IPS DF 6.9 (cell line): Measurements from ENCODE around the gene SOX5.

Experiments
- DNase-seq: peaks from one replicate; pipeline ENCODE4 v3.0.0-alpha.2; 2013; ENCODE audit warnings: low read depth, low spot score
- H3K27ac ChIP-seq: one replicate; pipeline ENCODE4 v1.5.1; 2013; ENCODE audit warnings: low read length, control low read depth
- H3K27me3 ChIP-seq: 2 replicates; pipeline ENCODE4 v1.6.1; 2013; ENCODE audit warnings: mild to moderate bottlenecking, low read length; ENCODE audit not compliant: control insufficient read depth, insufficient read depth
- H3K36me3 ChIP-seq: 2 replicates; pipeline ENCODE4 v1.6.1; 2013; ENCODE audit warnings: low read length; ENCODE audit not compliant: control insufficient read depth, insufficient read depth
- H3K4me1 ChIP-seq: 2 replicates; pipeline ENCODE4 v1.6.1; 2013; ENCODE audit warnings: low read length; ENCODE audit not compliant: control insufficient read depth, insufficient read depth
- H3K4me3 ChIP-seq: 2 replicates; pipeline ENCODE4 v1.5.1; 2013; ENCODE audit warnings: mild to moderate bottlenecking, low read length
- H3K9me3 ChIP-seq: 2 replicates; pipeline ENCODE4 v1.6.1; 2013; ENCODE audit warnings: low read length, inconsistent platforms; ENCODE audit not compliant: control insufficient read depth, insufficient read depth
- WGBS: extraction: QIAGEN DNeasy Blood & Tissue Kit; methylation state at CpG from one replicate; pipeline ENCODE4 v1.1.7; 2013; ENCODE audit warnings: mixed read lengths, missing lambda C conversion rate; ENCODE audit not compliant: insufficient read length, insufficient coverage; 5-methylcytosine and 5-hydroxymethylcytosine counted together

The SOX5 gene

DNA sequence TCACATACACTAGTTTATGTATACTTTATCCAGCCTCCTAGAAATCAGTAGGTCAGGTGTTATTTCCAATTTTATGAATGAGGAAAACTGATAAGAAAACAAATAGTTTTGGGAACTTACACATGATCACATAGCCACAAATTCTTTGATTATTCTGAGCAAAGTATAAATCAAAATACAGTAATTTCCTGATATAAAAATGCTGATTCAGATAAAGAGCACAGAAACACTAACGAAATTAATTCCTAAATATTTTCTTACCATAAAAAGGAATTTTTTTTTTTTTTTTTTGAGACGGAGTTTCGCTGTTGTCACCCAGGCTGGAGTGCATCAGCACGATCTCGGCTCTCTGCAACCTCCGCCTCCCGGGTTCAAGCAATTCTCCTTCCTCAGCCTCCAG is 275.4 kb downstream of the SOX5 start:
- no peaks in the 10 kb centered on the region for H3K27me3 ChIP-seq
- no peaks in the 10 kb centered on the region for H3K9me3 ChIP-seq
- H3K36me3 ChIP-seq: no peaks in the 10 kb centered on the region
- WGBS: no CpG with 5 or more reads among the region's 7 CpGs
- DNase-seq: no peak
- H3K27ac ChIP-seq: no peak overlapping the region
- H3K4me1 ChIP-seq: no peaks in the 10 kb centered on the region
- H3K4me3 ChIP-seq: no peak overlapping the region

DNA sequence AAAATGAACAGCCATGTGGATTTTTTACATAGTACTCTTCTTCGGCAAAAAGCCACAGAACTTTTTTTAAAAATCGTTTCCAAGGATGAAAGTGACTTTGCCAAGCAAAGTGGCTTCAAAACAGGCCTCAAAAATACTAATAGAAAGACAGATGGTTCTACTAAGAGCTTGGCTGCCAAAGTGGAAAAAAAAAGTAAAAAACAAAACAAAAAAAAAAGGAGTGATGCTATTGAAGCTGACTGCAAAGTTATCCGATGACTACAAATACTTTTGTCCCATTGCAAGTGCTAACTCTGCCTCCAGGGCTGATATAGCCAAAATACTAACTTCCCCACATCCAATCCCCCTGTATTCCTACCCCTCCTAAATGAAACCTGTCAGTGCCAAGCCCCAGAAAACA is 277.6 kb downstream of the SOX5 start:
- Histone ChIP-seq H3K9me3 (no peaks in the 10 kb centered on the region), H3K4me3 (no peak overlapping the region), H3K4me1 (no peaks in the 10 kb centered on the region), H3K27ac (no peak overlapping the region), H3K36me3 (no peaks in the 10 kb centered on the region), H3K27me3 (no peaks in the 10 kb centered on the region)
- no CpG with 5 or more reads among the region's 3 CpGs for WGBS
- DNase-seq: no peak

DNA sequence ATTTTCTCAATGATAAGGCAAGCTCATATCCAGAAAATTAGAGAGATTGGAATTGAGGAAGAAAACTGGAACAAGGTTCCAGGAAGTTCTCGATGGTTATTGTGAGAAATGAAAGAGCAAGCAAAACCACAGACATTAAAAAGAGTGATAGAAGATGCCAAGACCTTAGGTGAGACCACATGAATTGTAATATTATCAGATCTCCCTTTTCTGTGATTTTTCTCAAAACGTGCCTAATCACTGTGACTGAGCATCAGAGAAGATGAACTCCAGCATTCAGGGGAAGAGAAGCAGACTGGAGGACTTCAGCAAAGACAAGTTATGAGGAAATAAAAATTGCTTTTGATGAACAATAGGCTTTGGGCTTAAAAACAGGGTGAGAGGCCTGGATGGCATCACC is 278.8 kb downstream of the SOX5 start:
- H3K4me3 ChIP-seq: no peak overlapping the region
- H3K27ac ChIP-seq: no peak overlapping the region
- no CpG with 5 or more reads among the region's 2 CpGs for WGBS
- no peaks in the 10 kb centered on the region for H3K9me3 ChIP-seq
- H3K27me3 ChIP-seq: no peaks in the 10 kb centered on the region
- H3K36me3 ChIP-seq: no peaks in the 10 kb centered on the region
- no peaks in the 10 kb centered on the region for H3K4me1 ChIP-seq
- no peak for DNase-seq

DNA sequence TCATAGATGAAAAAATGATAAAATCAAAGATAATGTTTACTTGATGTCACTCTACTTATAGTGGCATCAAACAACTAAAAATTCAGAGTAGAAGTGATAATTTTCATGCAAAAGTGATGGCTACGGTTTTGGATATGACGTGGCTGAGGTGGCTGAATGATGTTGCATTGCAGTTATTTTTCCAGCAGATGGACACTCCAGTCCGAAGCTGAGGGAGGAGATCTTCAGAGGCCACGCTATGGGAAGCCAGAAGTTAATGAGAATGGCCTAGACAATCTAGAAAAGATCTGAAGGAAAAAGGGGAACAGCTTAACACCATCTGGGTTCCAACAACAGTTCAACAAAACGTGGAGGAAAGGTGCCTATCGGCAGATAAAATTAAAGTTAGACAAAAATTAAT is 279.8 kb downstream of the SOX5 start:
- H3K9me3 ChIP-seq: no peaks in the 10 kb centered on the region
- no peaks in the 10 kb centered on the region for H3K36me3 ChIP-seq

DNA sequence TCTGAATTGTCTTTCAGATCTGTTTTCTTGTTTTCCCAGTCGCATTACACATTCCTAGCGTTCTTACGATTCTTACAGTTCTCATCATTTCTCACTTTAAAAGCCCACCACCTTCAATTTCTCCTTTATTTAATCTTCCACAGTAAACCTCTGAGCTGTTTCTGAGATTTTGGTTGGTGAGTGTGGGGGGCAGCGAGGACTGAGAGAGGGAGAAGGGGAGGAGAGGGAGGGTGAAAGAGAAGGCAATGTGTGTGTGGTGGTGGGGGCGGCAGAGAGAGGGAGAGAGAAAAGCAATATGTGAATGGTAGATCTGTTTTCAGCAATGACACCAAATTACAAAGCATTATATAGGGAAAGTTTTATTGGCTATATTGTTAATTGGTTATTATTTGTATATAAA is 282.6 kb downstream of the SOX5 start:
- Histone ChIP-seq H3K27me3 (no peaks in the 10 kb centered on the region), H3K36me3 (no peaks in the 10 kb centered on the region), H3K27ac (no peak overlapping the region), H3K9me3 (no peaks in the 10 kb centered on the region), H3K4me1 (no peaks in the 10 kb centered on the region), H3K4me3 (no peak overlapping the region)
- DNase-seq: no peak
- no CpG with 5 or more reads among the region's 5 CpGs for WGBS

More for the DNA sequence above, 279.8 kb downstream of the SOX5 start:
- no CpG with 5 or more reads among the region's 6 CpGs for whole genome bisulfite sequencing
- Histone ChIP-seq H3K4me1 (no peaks in the 10 kb centered on the region), H3K4me3 (no peak overlapping the region), H3K27me3 (no peaks in the 10 kb centered on the region), H3K27ac (no peak overlapping the region)
- DNase-seq: no peak

DNA sequence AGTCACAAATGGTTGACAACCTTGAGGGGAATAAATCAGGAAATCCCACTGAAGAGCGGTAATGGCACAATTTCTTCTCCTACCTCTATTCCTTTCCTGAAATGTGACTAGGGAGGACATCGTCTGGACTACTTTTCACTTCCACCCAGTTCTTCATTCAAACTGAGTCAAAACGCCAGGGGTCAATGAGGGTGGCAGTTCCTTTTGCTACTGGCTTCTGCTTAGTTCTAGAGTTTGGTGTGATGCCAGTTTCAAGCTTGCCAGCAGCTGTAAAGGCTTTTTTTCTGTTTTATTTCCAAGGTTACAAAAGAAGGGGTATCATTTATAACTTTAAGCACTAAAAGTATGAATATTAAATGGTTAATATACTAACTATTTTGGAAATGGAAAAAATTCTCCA is 286.5 kb downstream of the SOX5 start:
- no peak for DNase-seq
- no CpG with 5 or more reads among the region's 3 CpGs for WGBS

DNA sequence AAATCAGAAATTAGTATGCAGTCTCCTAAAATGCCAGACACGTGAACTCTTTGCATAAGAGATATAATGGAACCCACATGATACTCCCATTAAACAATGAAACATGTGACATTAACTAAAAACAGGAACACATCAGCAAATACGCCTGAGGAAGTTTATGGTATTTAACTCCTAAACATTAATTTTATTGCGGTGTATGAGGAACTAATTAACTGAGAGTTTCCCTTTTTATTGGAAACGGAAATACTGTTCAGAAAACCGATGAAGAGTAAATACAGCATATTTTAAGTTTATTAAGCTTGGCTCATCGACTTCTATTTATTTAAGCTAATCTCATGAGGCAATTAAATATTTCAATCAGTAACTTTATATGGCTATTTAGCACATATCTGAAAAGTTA is 290.3 kb downstream of the SOX5 start:
- Histone ChIP-seq H3K36me3 (no peaks in the 10 kb centered on the region), H3K4me3 (no peak overlapping the region), H3K4me1 (no peaks in the 10 kb centered on the region), H3K27me3 (no peaks in the 10 kb centered on the region), H3K27ac (no peak overlapping the region), H3K9me3 (no peaks in the 10 kb centered on the region)
- no peak for DNase-seq
- WGBS: no CpG with 5 or more reads among the region's 6 CpGs

More for the DNA sequence above, 286.5 kb downstream of the SOX5 start:
- Histone ChIP-seq H3K27ac (no peak overlapping the region), H3K4me3 (no peak overlapping the region), H3K4me1 (no peaks in the 10 kb centered on the region), H3K27me3 (no peaks in the 10 kb centered on the region), H3K9me3 (no peaks in the 10 kb centered on the region), H3K36me3 (no peaks in the 10 kb centered on the region)

DNA sequence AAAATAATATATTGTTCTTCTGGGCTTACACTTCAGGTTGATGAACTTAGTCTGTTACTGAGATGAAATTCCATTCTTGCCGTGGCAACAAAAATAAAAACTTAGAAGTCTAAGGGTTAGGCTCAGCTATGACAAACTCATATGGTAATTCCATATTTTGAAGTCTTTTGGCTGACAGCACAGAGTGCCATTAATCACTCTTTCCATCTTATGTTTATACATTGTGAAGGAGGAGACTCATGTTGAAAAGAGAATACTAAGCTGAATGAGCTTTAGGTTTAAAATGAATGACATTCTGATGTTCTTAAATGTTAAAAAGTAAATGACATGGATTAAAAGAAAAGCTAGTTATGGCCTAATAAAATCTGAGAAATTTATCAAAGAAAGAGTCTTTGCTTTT is 291.9 kb downstream of the SOX5 start:
- no peak for DNase-seq
- H3K9me3 ChIP-seq: no peaks in the 10 kb centered on the region
- H3K36me3 ChIP-seq: no peaks in the 10 kb centered on the region
- H3K27ac ChIP-seq: no peak overlapping the region
- no peaks in the 10 kb centered on the region for H3K27me3 ChIP-seq
- no peak overlapping the region for H3K4me3 ChIP-seq
- no peaks in the 10 kb centered on the region for H3K4me1 ChIP-seq
- no CpG with 5 or more reads among the region's 1 CpG for WGBS

DNA sequence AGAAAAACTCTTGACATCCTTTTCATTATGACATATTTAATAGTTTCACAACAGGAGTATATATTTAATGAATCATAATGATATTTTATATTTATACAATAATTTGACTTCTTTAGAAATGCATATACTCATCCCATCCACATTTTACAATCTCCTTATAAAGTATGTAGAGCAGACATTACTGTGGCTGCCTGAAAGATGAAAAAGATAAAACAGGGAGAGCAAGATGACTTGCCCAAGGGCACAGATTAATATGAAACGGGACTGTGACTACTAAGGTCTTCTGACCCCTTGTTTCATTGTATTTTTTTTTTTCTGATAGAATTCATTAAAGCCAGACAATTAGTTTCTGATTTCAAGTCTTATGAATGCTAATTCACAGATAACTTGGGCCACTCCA is 293.6 kb downstream of the SOX5 start:
- Histone ChIP-seq H3K36me3 (no peaks in the 10 kb centered on the region), H3K9me3 (no peaks in the 10 kb centered on the region), H3K4me3 (no peak overlapping the region), H3K27ac (no peak overlapping the region), H3K27me3 (no peaks in the 10 kb centered on the region), H3K4me1 (no peaks in the 10 kb centered on the region)
- DNase-seq: no peak
- no CpG with 5 or more reads among the region's 1 CpG for WGBS

DNA sequence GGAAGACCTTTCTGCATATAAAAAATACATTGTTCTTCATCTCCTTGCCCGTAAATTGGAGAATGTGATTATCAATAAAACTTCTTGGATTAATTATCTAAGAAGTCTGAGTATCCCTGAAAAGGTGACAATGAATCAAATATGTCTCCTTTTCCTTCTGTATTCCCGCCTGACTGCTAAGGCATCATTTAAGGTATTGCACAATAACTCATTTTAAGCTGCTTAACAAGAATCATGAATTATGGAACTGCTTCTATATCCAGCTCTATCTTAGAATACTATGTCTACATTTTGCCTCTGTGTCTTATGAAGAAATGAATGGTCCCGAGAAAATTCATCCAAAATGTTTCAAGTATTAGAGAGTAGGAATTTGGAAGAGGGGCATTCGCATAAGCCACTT is 294.4 kb downstream of the SOX5 start:
- no peaks in the 10 kb centered on the region for H3K27me3 ChIP-seq

DNA sequence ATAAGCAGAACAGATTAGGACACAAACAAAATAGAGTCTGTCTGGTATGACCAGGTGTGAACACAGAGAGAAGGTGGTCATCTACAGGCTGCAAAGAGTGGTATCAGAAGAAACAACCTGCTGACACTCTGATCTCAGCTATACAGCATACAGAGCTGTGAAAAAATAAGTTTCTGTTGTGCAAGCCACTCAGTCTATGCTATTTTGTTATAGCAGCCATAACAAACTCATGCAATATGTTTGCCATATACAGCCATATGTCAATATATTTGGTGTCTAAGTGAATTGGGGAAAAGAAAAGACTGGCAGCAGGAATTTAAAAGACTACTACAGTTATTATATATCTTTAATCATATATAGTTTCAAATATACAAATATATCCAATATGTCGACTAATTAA is 300.9 kb downstream of the SOX5 start:
- no CpG with 5 or more reads among the region's 1 CpG for WGBS
- Histone ChIP-seq H3K27me3 (no peaks in the 10 kb centered on the region), H3K9me3 (no peaks in the 10 kb centered on the region), H3K27ac (no peak overlapping the region), H3K4me3 (no peak overlapping the region), H3K36me3 (no peaks in the 10 kb centered on the region), H3K4me1 (no peaks in the 10 kb centered on the region)
- no peak for DNase-seq

More for the DNA sequence above, 294.4 kb downstream of the SOX5 start:
- Histone ChIP-seq H3K4me1 (no peaks in the 10 kb centered on the region), H3K36me3 (no peaks in the 10 kb centered on the region), H3K9me3 (no peaks in the 10 kb centered on the region), H3K27ac (no peak overlapping the region), H3K4me3 (no peak overlapping the region)
- no CpG with 5 or more reads among the region's 4 CpGs for WGBS
- no peak for DNase-seq
